HUDEP-2 (cell line): ENCODE measurements around the gene KIF1B.

Experiments used
- DNase-seq, 76 experiments: peaks; one replicate each; lab custom pipeline; 2025; ENCODE audit not compliant: unreplicated experiment in 76 of 76; lab: John Stamatoyannopoulos, UW

Gene KIF1B

DNA sequence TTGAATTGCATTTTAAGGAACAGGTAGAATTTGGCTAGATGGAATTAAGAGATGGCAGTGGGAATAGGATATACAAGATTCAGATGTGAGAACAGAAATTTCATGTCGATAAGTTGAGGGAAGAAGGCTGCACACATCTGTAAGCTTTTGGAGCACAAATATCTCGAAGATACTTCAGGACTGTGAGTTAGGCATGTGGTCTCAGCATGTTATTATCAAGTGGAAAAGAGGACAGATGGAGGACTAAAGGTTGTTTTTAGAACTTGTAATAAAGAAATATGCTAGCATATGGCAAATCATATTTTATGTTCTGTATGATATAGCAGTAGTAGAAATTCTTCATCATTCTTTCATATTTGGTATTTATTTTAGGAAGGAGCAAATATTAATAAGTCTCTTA is 61.5 kb downstream of the KIF1B start:
- no peak for DNase-seq

DNA sequence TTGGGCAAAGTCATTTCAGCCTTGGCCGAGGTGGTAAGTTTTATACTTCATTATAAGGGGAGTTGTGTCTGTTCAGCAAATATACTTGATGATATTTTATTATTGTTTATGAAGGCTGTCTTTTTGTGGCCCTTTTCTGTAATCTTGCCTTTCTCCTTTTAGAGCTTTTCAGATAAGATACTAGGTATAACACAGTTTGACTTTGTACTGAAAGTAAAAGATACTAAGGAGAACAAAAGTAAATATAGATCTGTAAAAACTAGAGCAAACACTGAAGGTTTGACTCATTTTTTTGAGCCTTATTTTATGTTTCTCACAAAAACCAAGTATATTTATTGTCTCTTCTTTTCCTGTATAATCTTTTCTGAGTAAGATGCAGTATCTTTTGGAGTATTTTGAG is 61.9 kb downstream of the KIF1B start:
- no peak for DNase-seq

DNA sequence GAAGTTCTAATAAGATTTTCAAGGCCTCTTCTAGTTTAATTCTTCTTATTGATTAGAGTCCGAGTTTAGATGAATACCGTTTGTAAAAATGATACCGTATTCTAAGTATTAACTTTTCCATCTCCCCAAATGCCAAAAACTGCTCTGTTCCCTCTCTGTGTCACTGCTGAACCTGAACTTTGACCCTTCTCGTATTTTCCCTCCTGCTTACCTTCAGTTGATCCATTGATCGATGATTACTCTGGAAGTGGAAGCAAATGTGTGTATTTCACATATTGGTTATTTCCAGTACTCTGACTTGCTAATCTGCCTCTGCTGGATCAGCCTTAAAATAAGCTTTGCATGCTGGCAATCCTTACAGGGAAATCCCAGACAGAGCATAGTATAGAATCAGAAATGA is 68.5 kb downstream of the KIF1B start:
- DNase-seq: no peak

DNA sequence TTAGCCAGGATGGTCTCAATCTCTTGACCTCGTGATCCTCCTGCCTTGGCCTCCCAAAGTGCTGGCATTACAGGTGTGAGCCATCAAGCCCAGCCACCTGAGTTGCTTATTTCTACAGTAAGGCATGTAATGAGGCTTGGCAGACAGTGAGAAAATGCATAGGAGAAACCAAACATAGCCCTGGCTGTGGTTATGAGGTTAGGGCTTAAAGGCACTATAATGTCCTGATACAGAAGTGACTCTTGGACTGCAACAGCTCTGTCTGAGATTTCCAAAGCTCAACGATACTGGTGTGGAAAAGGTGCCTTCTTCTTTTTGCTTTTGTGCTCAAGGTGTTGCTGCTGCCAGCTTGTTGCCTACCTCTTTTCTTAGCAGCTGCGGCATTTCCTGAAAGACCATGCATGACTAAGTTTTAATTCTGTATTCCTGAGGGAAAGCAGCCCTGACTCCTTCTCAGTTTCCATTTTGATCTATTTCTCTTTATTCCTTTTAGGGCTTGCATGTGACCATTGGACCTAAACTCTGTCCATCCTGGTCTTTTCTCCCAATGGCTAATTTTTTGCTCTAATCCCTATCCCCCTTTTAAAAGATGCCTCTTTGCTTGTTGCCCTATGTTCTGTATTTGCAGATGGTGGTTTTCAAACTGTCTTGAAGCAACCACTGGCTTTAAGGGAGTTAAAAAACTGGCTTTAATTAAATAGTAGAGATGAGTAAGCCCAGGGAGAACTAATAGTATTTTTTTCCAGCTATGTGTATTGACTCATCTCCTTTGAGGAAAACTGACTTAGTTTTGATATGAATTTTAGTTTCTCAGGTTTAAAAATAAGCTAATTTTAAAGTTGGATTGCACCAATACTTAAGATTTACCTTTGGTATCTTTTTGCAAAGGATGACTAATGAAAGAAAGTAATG is 70.3 kb downstream of the KIF1B start:
- DNase-seq: no peak

DNA sequence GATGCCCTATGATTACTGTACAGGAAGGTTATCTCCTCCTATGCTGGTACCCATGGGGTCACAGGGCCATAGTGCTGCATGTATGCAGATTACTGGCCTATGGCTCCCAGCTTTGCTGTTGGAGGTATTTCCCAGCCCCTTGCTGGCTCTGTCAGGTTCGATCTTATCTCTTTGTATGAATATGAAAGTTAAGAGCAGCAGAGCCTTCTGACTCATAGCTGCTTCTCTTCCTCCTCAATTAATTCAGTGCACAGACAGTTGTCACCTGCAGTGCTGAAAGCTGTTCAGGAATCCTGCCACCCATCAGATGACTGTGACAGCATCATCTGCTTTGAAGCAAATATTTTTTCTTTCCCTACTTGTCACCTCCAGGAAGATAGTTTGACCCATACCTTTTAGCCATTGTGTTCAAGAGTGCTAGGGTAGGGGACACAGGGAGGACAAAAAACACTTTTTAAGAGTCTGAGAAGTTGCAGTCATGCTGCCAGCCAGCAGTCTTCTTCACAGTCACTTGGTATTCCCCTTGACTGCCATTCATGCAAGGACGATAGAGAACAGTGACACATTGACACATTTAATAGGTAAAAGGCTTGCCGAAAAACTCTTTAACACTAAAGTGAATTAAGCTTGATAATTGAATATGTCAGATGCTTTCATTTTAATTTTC is 73.1 kb downstream of the KIF1B start:
- no peak for DNase-seq

DNA sequence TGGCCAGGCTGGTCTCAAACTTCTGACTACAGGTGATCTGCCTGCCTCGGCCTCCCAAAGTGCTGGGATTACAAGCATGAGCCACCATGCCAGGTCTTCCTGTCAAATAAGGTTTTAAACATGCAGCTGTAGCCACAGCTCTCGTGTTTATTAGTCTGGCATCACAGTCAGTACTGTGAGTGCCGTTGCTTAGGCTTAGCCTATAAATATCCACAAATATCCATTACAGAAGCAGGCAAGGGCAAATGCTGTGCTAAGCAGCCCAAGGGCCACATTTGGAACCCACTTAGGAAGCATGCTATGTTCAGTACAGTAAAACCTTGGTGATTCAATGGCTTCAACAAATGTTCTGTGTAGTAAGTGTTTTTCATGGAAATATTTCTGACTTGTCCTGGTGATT is 75.9 kb downstream of the KIF1B start:
- no peak for DNase-seq

DNA sequence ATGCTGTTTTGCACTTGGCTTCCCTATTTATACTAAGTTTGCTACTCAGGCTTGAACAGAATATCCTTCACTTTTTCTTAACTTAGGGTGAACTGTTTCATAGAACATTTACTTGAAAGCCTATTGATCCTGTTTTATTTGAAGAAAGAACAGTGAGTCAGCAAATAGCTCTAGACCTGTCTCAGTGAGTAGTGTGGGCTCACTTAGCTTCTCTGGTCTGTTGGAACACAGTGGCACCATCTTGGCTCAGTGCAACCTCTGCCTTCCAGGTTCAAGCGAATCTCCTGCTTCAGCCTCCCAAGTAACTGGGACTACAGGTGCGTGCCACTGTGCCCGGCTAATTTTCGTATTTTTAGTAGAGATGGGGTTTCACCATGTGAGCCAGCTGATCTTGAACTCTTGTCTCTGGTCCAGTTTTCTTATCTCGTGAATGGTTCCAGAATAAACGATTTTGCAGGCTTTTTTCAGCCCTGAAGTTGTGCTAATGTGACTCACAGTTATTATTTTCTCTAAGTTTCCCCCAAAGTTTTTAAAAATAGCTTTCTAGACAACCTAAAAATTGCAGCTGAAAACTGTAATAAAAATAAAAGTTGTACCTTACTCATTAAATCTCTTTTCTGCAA is 76.8 kb downstream of the KIF1B start:
- DNase-seq: no peak

DNA sequence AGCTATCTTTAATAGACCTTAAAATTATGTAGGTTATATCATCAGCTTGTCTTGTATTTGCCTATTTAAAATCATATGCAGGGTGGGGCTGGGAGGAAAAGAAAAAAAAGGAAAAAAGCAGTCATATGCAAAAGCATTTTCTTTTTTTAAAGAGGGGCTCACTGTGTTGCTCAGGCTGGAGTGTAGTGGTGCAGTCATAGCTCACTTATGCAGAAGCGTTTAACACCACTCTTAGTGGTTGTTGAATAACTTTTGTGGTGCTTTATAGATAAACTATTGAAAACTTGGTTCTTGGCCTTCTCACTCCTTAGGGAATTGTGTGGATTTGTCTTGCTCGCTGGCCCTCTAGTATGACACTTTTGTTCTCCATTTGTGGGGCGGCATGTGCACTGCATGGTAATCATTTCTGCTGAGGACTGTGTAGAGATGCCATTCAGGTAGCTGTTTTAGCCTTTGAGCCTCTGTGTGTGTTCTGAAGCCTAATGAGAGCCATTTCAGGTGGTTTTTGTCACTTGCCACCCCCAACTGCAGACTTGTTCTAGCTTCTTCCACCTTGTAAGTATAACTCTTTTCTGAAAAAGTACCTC is 77.8 kb downstream of the KIF1B start:
- no peak for DNase-seq

DNA sequence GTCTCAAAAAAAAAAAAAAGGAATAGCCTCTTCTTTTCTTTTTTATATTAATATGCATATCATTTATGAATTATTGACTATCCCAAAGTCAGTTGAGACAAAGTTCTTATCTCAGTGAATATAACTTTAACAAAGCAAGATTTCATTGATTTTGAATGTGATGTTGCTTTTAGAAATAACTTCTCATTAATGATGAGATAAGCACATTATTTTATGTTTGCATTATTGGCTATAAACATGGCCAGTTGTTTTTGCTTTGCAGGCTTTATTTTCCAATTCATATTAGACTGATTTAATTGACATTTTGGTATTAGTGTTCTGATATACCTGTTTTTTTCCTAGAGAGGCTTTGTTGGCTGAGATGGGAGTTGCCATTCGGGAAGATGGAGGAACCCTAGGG is 81.3 kb downstream of the KIF1B start:
- DNase-seq: no peak

DNA sequence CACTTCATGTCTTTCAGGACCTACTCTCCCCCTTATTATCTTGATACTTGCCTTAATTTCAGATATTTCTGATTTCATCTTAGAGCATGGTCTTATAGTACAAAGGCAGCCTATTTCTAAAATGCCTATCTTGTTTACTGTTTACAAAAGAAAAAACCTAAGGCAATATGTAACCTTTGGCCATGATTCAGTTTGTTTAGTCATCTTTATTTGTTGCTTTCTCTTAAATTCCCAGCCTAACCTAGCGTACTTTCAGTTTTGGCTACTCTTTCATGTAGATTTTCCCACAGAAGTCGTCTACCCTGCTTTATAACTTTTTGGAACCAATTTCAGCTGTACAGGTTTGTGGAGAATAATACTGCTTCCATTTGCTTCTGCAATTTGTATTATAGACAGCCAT is 81.8 kb downstream of the KIF1B start:
- no peak for DNase-seq

DNA sequence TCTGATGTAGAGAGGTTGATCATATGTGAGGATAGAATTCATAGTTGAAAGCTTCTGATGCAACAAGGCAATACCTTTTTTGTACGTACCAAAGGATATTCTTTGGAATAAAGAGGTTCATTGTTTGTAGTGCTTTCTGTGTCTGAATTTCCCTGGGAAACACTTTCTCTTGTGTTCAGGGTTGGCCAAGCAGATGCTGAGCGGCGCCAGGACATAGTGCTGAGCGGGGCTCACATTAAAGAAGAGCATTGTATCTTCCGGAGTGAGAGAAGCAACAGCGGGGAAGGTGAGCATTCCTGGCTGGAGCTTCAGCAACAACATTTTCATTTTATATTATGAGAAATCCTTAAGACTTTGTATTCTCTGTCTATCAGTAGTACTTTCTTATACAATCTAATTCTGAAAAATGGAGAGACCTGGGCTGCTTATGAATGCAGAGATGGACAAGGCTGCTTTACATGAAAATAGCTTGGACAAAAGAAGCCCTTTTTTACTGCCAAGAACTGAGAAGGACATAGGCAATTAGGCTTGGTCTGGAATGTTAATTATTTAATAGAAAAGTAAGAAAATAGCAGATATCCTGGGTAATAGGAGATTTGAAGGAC is 85.2 kb downstream of the KIF1B start:
- no peak for DNase-seq

DNA sequence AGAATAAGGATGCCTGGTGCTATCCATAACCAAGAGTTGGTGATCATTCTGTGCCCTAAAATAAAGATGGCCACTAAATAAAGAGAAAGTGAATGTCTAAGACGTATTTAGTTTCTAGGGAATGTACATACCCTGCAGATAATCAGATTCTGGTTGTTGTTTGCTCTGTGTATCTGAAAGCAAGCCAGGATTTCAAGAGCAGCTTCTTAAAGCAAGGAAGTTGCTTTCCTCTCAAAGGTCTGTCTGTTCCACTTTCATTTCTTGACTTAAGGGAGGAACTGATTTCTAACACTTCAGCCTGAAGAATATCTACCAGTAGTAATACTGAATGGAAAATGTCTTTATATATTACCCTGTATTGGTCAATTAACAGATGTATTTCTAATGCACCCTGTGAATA is 88.8 kb downstream of the KIF1B start:
- no peak for DNase-seq

DNA sequence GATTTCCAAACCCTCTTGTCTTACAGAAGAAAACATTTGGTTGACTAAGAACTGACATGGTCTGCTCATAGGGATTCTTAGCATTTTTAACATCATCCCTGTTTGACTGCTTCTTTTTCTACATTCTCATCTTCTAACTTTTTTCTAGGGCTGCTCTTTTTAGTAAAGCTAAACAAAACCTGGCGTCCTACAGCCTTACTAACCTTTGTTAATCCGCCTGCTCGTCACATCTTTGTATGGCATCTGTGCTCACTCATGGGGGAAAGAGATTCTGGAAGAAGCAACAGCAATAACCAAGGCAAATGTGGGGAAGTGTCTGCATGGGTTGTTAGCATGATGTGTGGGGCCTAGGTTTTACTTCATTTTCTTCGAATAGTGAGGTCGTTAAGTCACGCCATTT is 92.0 kb downstream of the KIF1B start:
- no peak for DNase-seq

DNA sequence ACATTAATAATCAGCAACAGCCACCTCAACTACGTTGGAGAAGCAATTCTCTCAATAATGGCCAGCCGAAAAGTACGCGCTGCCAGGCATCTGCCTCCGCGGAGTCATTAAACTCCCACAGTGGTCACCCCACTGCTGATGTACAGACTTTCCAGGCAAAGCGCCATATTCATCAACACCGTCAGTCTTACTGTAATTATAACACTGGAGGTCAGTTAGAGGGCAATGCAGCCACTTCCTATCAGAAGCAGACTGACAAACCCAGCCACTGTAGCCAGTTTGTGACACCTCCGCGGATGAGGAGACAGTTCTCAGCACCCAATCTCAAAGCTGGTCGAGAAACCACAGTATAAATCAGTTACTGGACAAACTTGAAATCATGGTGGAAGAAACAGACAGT is 93.9 kb downstream of the KIF1B start:
- DNase-seq: no peak

DNA sequence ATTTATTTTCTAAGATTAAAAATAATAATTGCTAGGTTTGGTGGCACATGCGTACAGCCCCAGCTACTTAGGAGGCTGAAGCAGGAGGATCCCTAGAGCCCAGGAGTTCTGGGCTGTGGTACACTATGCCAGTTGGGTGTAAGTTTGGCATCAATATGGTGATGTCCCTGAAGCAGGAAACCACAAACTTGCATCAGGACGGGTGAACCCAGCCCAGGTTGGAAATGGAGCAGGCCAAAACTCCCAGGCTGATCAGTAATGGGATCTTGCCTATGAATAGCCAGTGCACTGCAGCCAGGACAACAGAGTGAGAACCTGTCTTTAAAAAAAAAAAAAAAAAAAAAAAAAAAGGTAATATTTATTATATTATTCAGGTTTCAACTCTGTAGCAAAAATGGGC is 96.1 kb downstream of the KIF1B start:
- no peak for DNase-seq

DNA sequence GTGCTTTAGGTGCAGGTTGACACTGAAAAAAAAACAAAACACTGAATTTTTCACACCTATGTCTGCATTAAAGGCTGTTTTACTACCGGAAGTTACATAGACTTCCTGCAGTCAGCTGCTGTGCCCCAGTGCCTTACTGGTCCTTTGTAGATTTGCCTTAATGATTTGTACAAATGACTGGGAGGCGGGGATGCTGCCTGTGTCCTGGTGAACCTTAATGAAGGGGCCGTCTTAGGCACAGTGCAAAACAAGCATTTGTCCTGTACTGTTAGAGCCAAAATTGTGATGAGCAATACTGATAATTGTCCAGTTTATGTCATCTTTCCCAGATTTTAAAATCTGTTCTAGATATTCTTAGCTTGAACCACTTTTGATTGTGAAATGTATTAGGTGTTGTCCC is 97.6 kb downstream of the KIF1B start:
- no peak for DNase-seq

DNA sequence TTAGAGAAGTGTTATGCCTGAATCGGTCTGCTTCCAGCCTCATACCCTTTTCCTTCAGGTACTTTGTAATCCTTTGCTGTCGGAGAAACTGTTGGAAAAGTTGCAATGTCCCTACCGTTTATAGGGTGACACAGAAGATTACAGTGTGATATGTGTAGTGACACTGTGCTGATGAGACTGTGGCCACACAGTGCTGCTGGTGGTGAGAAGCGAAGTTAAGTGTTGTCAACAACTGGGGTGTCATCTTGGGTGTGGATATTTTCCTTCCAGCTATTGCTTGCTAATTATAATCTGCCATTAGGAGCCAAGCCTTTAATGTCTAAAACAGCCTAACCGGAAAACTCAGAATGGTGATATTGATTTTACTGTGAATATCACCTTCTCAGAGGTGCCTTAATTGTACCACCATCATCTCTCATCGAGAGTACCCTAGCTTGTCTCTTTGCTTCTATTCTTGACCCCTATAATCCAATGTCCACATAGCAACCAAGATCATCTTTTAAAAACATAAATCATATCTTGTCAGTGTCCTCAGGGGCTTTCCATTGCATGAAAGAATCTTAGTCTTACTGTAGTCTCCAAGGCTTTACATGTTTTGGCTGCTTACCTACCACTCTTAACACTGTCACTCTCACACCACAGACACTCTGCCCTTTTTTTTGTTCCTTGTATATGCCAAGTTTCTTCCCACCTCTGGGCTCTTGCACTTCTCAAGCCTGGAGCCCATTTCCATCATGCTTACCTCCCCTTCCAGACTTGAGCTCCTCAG is 99.1 kb downstream of the KIF1B start:
- DNase-seq: no peak

DNA sequence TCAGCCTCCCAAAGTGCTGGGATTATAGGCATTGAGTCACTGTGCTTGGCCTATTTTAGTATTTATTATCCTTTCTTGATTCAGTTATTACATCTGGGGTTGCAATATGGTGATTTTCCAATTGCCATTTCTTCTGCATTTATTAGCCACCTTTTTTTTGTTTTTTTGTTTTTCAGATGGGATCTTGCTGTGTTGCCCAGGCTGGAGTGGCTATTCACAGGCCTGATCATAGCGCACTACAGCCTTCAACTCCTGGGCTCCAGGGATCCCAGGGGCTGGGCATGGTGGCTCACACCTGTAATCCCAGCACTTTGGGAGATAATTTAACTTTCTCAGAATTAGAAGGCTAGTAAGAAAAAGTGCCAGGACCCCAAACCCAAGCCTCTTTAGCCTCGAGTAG is 106.4 kb downstream of the KIF1B start:
- no peak for DNase-seq

DNA sequence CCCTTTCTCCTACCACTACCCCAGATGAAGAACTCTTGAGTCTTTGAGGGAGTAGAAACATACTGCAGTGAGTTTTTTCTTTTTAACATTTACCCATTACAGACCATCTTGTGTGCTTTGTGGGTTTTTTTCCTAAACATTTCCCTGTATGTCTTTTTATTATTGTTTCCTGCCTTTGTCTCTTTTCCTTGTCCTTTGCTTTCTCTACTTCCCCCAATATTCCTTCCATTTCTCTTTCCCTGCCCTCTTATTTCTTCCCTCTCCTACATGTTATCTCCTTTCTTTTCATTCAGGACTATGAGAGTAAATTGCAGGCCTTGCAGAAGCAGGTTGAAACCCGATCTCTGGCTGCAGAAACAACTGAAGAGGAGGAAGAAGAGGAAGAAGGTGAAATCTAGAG is 109.4 kb downstream of the KIF1B start:
- no peak for DNase-seq

DNA sequence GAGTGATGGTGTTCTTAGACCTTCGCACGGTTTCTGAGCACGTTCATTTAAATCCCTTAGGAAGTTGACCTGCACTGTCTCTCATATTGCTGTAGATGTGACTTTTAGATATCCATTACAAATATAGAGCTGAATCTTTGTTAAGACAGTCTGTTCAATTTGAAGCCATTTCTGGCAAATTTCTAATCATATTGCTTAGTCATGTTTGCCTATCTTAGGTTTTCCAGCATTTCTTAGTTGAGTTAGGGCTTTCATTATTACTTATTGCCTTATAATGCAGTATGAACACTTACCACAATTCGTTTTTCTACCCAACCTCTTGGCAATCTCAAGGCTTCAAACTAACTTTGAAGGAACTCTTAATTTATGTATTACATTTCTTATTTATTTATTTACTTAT is 110.0 kb downstream of the KIF1B start:
- no peak for DNase-seq
